ENCODE measurements around the gene TMEM150C. TPM values are rescaled to one million over a fixed set of nuclear protein-coding genes. Genes with fewer than 3 reads are reported as not detected.

TMEM150C gene
- polyA plus RNA-seq, 1 donor from 2014 or later, result 4.9 TPM

DNA sequence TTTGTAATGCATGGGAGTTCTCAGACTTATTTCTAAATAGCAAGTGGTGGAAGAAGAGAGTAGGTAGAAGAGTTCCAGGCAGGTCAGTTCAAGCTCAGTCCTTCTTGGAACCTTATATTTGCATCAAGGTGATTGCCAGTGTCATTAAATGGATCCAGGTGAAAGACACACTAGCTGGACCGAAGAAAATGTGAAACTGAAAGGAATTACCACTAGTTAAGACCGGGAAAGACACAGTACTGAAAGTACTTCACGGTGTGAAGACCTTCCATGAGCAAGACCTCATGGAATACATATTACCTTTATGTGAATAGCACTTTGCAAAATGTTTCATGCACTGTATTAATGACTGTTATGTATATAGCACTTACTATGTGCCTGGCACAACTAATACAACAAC lies 19.1 kb downstream of the TMEM150C start:
- H3K27ac ChIP-seq (ENCODE audit: low read length), result no peak overlapping the region
- H3K4me3 ChIP-seq (ENCODE audit: low read length), result no peak overlapping the region
- H3K36me3 ChIP-seq (ENCODE audit: insufficient read depth, low read length), result no peaks in the 10 kb centered on the region
- H3K9me2 ChIP-seq (ENCODE audit: insufficient read depth, low read length), result no peaks in the 10 kb centered on the region
- H4K20me1 ChIP-seq (ENCODE audit: insufficient read depth), result no peaks in the 10 kb centered on the region
- no peak for TF ChIP-seq REST (IDR thresholded peaks at IDR 0.05; ENCODE audit: borderline replicate concordance)
- no peak for TF ChIP-seq POLR2AphosphoS5 (IDR thresholded peaks at IDR 0.05)
- TF ChIP-seq MXI1 (conservative IDR thresholded peaks at IDR 0.05; ENCODE audit: poor library complexity, severe bottlenecking), result no peak
- no peak for TF ChIP-seq CTCF (IDR thresholded peaks at IDR 0.05; ENCODE audit: poor library complexity, severe bottlenecking)
- TF ChIP-seq TAF1 (IDR thresholded peaks at IDR 0.05; ENCODE audit: low read depth), result no peak
- no peak for TF ChIP-seq EP300 (conservative IDR thresholded peaks at IDR 0.05; ENCODE audit: poor library complexity, severe bottlenecking)
- no peak overlapping the region for H3K9ac ChIP-seq (ENCODE audit: low read length)
- H3K9me3 ChIP-seq (ENCODE audit: low read length), result no peaks in the 10 kb centered on the region
- H3K4me2 ChIP-seq (ENCODE audit: low read length), result no peak overlapping the region
- H3F3A ChIP-seq (ENCODE audit: insufficient read depth, low read length, poor library complexity, severe bottlenecking), result no peaks in the 10 kb centered on the region
- H2AFZ ChIP-seq (ENCODE audit: low read depth, low read length), result no peak overlapping the region
- H3K27me3 ChIP-seq (ENCODE audit: insufficient read depth, low read depth, low read length), result no peaks in the 10 kb centered on the region
- H3K79me2 ChIP-seq (replicated peaks; ENCODE audit: insufficient read depth, low read length), result no peaks in the 10 kb centered on the region

GRCh38 chr4:82529322-82529721 lies 32.5 kb downstream of the TMEM150C start:
- Histone ChIP-seq H3K79me2 (replicated peaks; ENCODE audit: insufficient read depth, low read length) (no peaks in the 10 kb centered on the region), H3K27ac (ENCODE audit: low read length) (no peak overlapping the region), H3F3A (ENCODE audit: insufficient read depth, low read length, poor library complexity, severe bottlenecking) (no peaks in the 10 kb centered on the region), H3K9me2 (ENCODE audit: insufficient read depth, low read length) (no peaks in the 10 kb centered on the region), H3K4me2 (ENCODE audit: low read length) (no peak overlapping the region), H2AFZ (ENCODE audit: low read depth, low read length) (no peak overlapping the region), H3K27me3 (ENCODE audit: insufficient read depth, low read depth, low read length) (no peaks in the 10 kb centered on the region), H3K36me3 (ENCODE audit: insufficient read depth, low read length) (no peaks in the 10 kb centered on the region), H3K9me3 (ENCODE audit: low read length) (no peaks in the 10 kb centered on the region), H3K4me3 (ENCODE audit: low read length) (no peak overlapping the region), H3K9ac (ENCODE audit: low read length) (no peak overlapping the region), H4K20me1 (ENCODE audit: insufficient read depth) (no peaks in the 10 kb centered on the region)
- no peak for TF ChIP-seq POLR2AphosphoS5 (IDR thresholded peaks at IDR 0.05)

DNA sequence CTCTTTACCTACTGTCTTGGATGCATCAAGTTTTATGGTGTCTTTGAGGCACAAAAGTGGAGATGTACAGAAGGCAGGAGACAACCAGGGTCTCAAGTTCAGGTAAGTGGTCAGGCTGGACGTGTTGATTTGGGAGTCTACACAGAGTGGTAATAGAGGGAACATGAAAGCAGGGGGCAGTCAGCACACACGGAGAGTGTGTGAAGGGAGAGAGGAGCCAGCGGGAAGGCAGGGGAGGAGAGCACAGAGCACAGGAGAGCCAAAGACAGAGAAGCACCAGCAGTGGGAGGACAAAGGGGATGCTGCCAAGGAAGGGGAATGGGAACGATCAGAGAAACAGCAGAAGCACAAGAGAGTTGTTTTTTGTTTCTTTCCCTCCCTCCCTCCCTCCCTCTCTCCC lies 32.9 kb downstream of the TMEM150C start:
- Histone ChIP-seq H3K9ac (ENCODE audit: low read length) (no peak overlapping the region), H3K36me3 (ENCODE audit: insufficient read depth, low read length) (no peaks in the 10 kb centered on the region), H3K4me2 (ENCODE audit: low read length) (no peak overlapping the region), H4K20me1 (ENCODE audit: insufficient read depth) (no peaks in the 10 kb centered on the region), H3K9me2 (ENCODE audit: insufficient read depth, low read length) (no peaks in the 10 kb centered on the region), H3K27me3 (ENCODE audit: insufficient read depth, low read depth, low read length) (no peaks in the 10 kb centered on the region), H3K27ac (ENCODE audit: low read length) (no peak overlapping the region), H3K9me3 (ENCODE audit: low read length) (no peaks in the 10 kb centered on the region), H3K4me3 (ENCODE audit: low read length) (no peak overlapping the region), H2AFZ (ENCODE audit: low read depth, low read length) (no peak overlapping the region), H3F3A (ENCODE audit: insufficient read depth, low read length, poor library complexity, severe bottlenecking) (no peaks in the 10 kb centered on the region), H3K79me2 (replicated peaks; ENCODE audit: insufficient read depth, low read length) (no peaks in the 10 kb centered on the region)
- no peak for TF ChIP-seq EP300 (conservative IDR thresholded peaks at IDR 0.05; ENCODE audit: poor library complexity, severe bottlenecking)
- TF ChIP-seq TAF1 (IDR thresholded peaks at IDR 0.05; ENCODE audit: low read depth), result no peak
- no peak for TF ChIP-seq POLR2AphosphoS5 (IDR thresholded peaks at IDR 0.05)
- TF ChIP-seq MXI1 (conservative IDR thresholded peaks at IDR 0.05; ENCODE audit: poor library complexity, severe bottlenecking), result no peak
- no peak for TF ChIP-seq CTCF (IDR thresholded peaks at IDR 0.05; ENCODE audit: poor library complexity, severe bottlenecking)
- no peak for TF ChIP-seq EZH2 (IDR thresholded peaks at IDR 0.05; ENCODE audit: borderline replicate concordance, insufficient read depth, low read length, poor library complexity, severe bottlenecking)
- TF ChIP-seq RAD21 (conservative IDR thresholded peaks at IDR 0.05), result no peak
- TF ChIP-seq REST (IDR thresholded peaks at IDR 0.05; ENCODE audit: borderline replicate concordance), result no peak
- no peak for TF ChIP-seq SMC3 (conservative IDR thresholded peaks at IDR 0.05; ENCODE audit: poor library complexity)

Measured in neural cell (in vitro differentiated cells).